IMR-90 (cell line): ENCODE results near the gene TMEM63B. TPM values are rescaled to one million over a fixed set of nuclear protein-coding genes. Genes with fewer than 3 reads are reported as not detected.
A peak's percentile ranks its signal among the peaks of the same experiment; 100 is the strongest.

Experiments
- ATAC-seq: fragments of 200-7000 bp; cut with Tn5 transposase; 2 replicates; pipeline ENCODE4 v1.9.1; 2020; ENCODE audit warnings: low read depth, mild to moderate bottlenecking, moderate library complexity
- BruUV-seq: library from RNA; stranded (reverse); fragments of 400-500 nt; replicated peaks from 2 replicates; lab custom pipeline; 2021; lab: Mats Ljungman, UMichigan
- CTCF ChIA-PET: fragments of 300-600 bp; formaldehyde crosslinking; extraction: SDS; loops from one replicate; lab custom pipeline; 2021; ENCODE audit warnings: antibody characterized with exemption; lab: Yijun Ruan, JAX
- POLR2A ChIA-PET: fragments of 300-600 bp; sonication (Branson Sonifier 250); formaldehyde crosslinking; loops from one replicate; lab custom pipeline; 2022; ENCODE audit warnings: antibody characterized with exemption; ENCODE audit not compliant: unreplicated experiment; lab: Charles Lee
- DNase-seq: peaks from one replicate; pipeline ENCODE4 v3.0.0; 2013
- H2AFZ ChIP-seq: replicated peaks from 2 replicates; pipeline ENCODE3; 2013; ENCODE audit warnings: low read length, mild to moderate bottlenecking; ENCODE audit not compliant: poor library complexity
- H2AK5ac ChIP-seq: 2 replicates; pipeline ENCODE4 v1.6.1; 2013; ENCODE audit warnings: low read depth, low read length, inconsistent platforms
- H2AK9ac ChIP-seq: replicated peaks from 2 replicates; pipeline ENCODE3; 2013; ENCODE audit warnings: mild to moderate bottlenecking, low read depth, low read length, moderate library complexity; ENCODE audit not compliant: poor library complexity
- H2BK120ac ChIP-seq: 2 replicates; pipeline ENCODE4 v1.6.1; 2013; ENCODE audit warnings: low read depth, low read length, inconsistent platforms
- H2BK15ac ChIP-seq: 3 replicates; pipeline ENCODE4 v1.6.1; 2013; ENCODE audit warnings: low read depth, low read length, inconsistent platforms
- H2BK20ac ChIP-seq: 2 replicates; pipeline ENCODE4 v1.6.1; 2013; ENCODE audit warnings: low read depth, mild to moderate bottlenecking, inconsistent platforms, low read length, moderate library complexity
- H2BK5ac ChIP-seq: 2 replicates; pipeline ENCODE4 v1.6.1; 2013; ENCODE audit warnings: mild to moderate bottlenecking, low read depth, low read length, inconsistent platforms; ENCODE audit not compliant: poor library complexity, severe bottlenecking
- H3K14ac ChIP-seq: replicated peaks from 2 replicates; pipeline ENCODE4 v1.6.1; 2013; ENCODE audit warnings: low read depth, low read length, inconsistent platforms
- H3K18ac ChIP-seq: 2 replicates; pipeline ENCODE4 v1.6.1; 2013; ENCODE audit warnings: low read depth, low read length, control low read depth
- H3K23ac ChIP-seq: 2 replicates; pipeline ENCODE4 v1.6.1; 2013; ENCODE audit warnings: low read depth, low read length, inconsistent platforms
- H3K27ac ChIP-seq: 2 replicates; pipeline ENCODE4 v1.5.1; 2013; ENCODE audit warnings: mild to moderate bottlenecking, control low read depth, low read length; ENCODE audit not compliant: insufficient read depth
- H3K27me3 ChIP-seq: 2 replicates; pipeline ENCODE4 v1.6.1; 2013; ENCODE audit warnings: low read length; ENCODE audit not compliant: control insufficient read depth, insufficient read depth
- H3K36me3 ChIP-seq: 2 replicates; pipeline ENCODE4 v1.6.1; 2013; ENCODE audit warnings: low read length, mixed read lengths; ENCODE audit not compliant: control insufficient read depth, insufficient read depth
- H3K4ac ChIP-seq: 2 replicates; pipeline ENCODE4 v1.6.1; 2013; ENCODE audit warnings: low read depth, low read length, inconsistent platforms
- H3K4me1 ChIP-seq: 2 replicates; pipeline ENCODE4 v1.6.1; 2013; ENCODE audit warnings: low read length, mixed read lengths; ENCODE audit not compliant: control insufficient read depth, insufficient read depth
- H3K4me2 ChIP-seq: 2 replicates; pipeline ENCODE4 v1.6.1; 2013; ENCODE audit warnings: low read depth, mild to moderate bottlenecking, control low read depth, low read length, moderate library complexity
- H3K4me3 ChIP-seq: 2 replicates; pipeline ENCODE4 v1.5.1; 2013; ENCODE audit warnings: low read depth, mild to moderate bottlenecking, control low read depth, low read length, moderate library complexity; ENCODE audit not compliant: insufficient read depth
- H3K56ac ChIP-seq: 2 replicates; pipeline ENCODE4 v1.6.1; 2013; ENCODE audit warnings: low read length, inconsistent platforms; ENCODE audit not compliant: insufficient read depth; ENCODE audit errors: extremely low read depth
- H3K79me1 ChIP-seq, 2 experiments: 2 replicates each; pipeline ENCODE4 v1.6.1; 2013; ENCODE audit warnings: low read length in 2 of 2, inconsistent platforms in 1 of 2, low read depth in 1 of 2
- H3K9ac ChIP-seq: 2 replicates; pipeline ENCODE4 v1.6.1; 2013; ENCODE audit warnings: low read depth, low read length, control low read depth
- H3K9me1 ChIP-seq: 2 replicates; pipeline ENCODE4 v1.6.1; 2013; ENCODE audit warnings: low read length, inconsistent platforms; ENCODE audit not compliant: insufficient read depth
- H3K9me3 ChIP-seq: 2 replicates; pipeline ENCODE4 v1.6.1; 2013; ENCODE audit warnings: low read length; ENCODE audit not compliant: control insufficient read depth, insufficient read depth
- H4K20me1 ChIP-seq: 2 replicates; pipeline ENCODE4 v1.6.1; 2013; ENCODE audit warnings: low read length, inconsistent platforms; ENCODE audit not compliant: insufficient read depth
- H4K5ac ChIP-seq: 2 replicates; pipeline ENCODE4 v1.6.1; 2013; ENCODE audit warnings: mild to moderate bottlenecking, low read depth, low read length, control low read depth
- H4K8ac ChIP-seq, 2 experiments: 2 replicates each; pipeline ENCODE4 v1.6.1; 2013; ENCODE audit warnings: low read depth in 2 of 2, low read length in 2 of 2, control low read depth in 1 of 2, inconsistent platforms in 1 of 2
- H4K91ac ChIP-seq: 2 replicates; pipeline ENCODE4 v1.6.1; 2013; ENCODE audit warnings: low read depth, low read length, inconsistent platforms; ENCODE audit not compliant: insufficient read depth
- BHLHE40 ChIP-seq: fragments of 150-350 bp; IDR thresholded peaks from 2 replicates; pipeline ENCODE4 v1.6.1; 2016; ENCODE audit warnings: mild to moderate bottlenecking, low read depth, low read length
- CEBPB ChIP-seq: IDR thresholded peaks from 2 replicates; pipeline ENCODE4 v1.6.1; 2012; ENCODE audit warnings: low read depth, low read length, improper control_type of control experiment
- CHD1 ChIP-seq: IDR thresholded peaks from 2 replicates; pipeline ENCODE4 v1.6.1; 2012; ENCODE audit warnings: low read depth, low read length, improper control_type of control experiment
- FOS ChIP-seq: fragments of 150-350 bp; IDR thresholded peaks from 2 replicates; pipeline ENCODE4 v1.6.1; 2016; ENCODE audit warnings: low read depth, low read length
- MAFK ChIP-seq: IDR thresholded peaks from 2 replicates; pipeline ENCODE4 v1.6.1; 2012; ENCODE audit warnings: low read depth, low read length, improper control_type of control experiment
- MAZ ChIP-seq: IDR thresholded peaks from 2 replicates; pipeline ENCODE4 v1.6.1; 2012; ENCODE audit warnings: low read depth, mild to moderate bottlenecking, low read length, improper control_type of control experiment, moderate library complexity, borderline replicate concordance
- MXI1 ChIP-seq: IDR thresholded peaks from 2 replicates; pipeline ENCODE4 v1.6.1; 2012; ENCODE audit warnings: low read depth, mild to moderate bottlenecking, low read length, moderate library complexity, borderline replicate concordance
- NFE2L2 ChIP-seq: fragments of 150-350 bp; IDR thresholded peaks from 2 replicates; pipeline ENCODE4 v1.6.1; 2016; ENCODE audit warnings: low read depth, mild to moderate bottlenecking, low read length
- POLR2A ChIP-seq: IDR thresholded peaks from 2 replicates; pipeline ENCODE4 v1.6.1; 2012; ENCODE audit warnings: mild to moderate bottlenecking, low read depth, low read length
- RAD21 ChIP-seq: IDR thresholded peaks from 2 replicates; pipeline ENCODE4 v1.6.1; 2012; ENCODE audit warnings: low read length, improper control_type of control experiment
- RCOR1 ChIP-seq: IDR thresholded peaks from 2 replicates; pipeline ENCODE4 v1.6.1; 2012; ENCODE audit warnings: mild to moderate bottlenecking, low read length, improper control_type of control experiment; ENCODE audit not compliant: insufficient replicate concordance
- RFX5 ChIP-seq: IDR thresholded peaks from 2 replicates; pipeline ENCODE4 v1.8.0; 2012; ENCODE audit warnings: low read depth, mild to moderate bottlenecking, low read length, moderate library complexity
- SMC3 ChIP-seq: fragments of 150-350 bp; IDR thresholded peaks from 2 replicates; pipeline ENCODE4 v1.6.1; 2016; ENCODE audit warnings: low read depth, mild to moderate bottlenecking, antibody characterized with exemption, low read length, moderate library complexity
- WGBS, 2 experiments: methylation state at CpG; one replicate each; pipeline versions ENCODE4 v1.1.5 to v1.1.7; 2013; ENCODE audit warnings: missing lambda C conversion rate in 2 of 2; ENCODE audit not compliant: insufficient read length in 1 of 2; ENCODE audit errors: extremely low coverage in 2 of 2; 5-methylcytosine and 5-hydroxymethylcytosine counted together
- dilution Hi-C: fragments of 300-500 bp; cut with HindIII; formaldehyde crosslinking; loops from one replicate; pipeline ENCODE4 v1.14.3; 2018; ENCODE audit warnings: low sequenced_read_pairs; ENCODE audit not compliant: unreplicated experiment
- in situ Hi-C: fragments of 300-500 bp; cut with MboI; formaldehyde crosslinking; loops from 3 replicates; pipeline ENCODE4 v1.14.3; 2019; ENCODE audit warnings: low sequenced_read_pairs, inconsistent platforms, mixed read lengths
- intact Hi-C: fragments of 100-400 bp; cut with micrococcal nuclease; formaldehyde crosslinking; loops from 2 replicates; pipeline ENCODE4 v1.10.0; 2022
- polyA plus RNA-seq, 3 experiments: library from polyadenylated mRNA; depleted of rRNA; stranded (reverse); fragments of >200 nt; gene quantifications; 2 replicates each; pipeline ENCODE4 v1.2.3, GENCODE V29; 2012; ENCODE audit warnings: low replicate concordance in 1 of 3
- total RNA-seq: library from RNA; depleted of rRNA; stranded (reverse); fragments of >200 nt; gene quantifications from 2 replicates; pipeline ENCODE4 v1.2.3, GENCODE V29; 2012
- TF ChIP-seq, protein P1 (sequence below): fragments of 150-350 bp; IDR thresholded peaks from 2 replicates; pipeline ENCODE4 v1.6.1; 2016; ENCODE audit warnings: low read depth, mild to moderate bottlenecking, low read length, moderate library complexity, borderline replicate concordance
- TF ChIP-seq, protein P2 (sequence below): conservative IDR thresholded peaks from 2 replicates; pipeline ENCODE4 v1.5.1; 2012; ENCODE audit warnings: mild to moderate bottlenecking, low read depth, low read length, improper control_type of control experiment

Gene TMEM63B
- total and polyA plus RNA-seq, 2 of the 4 experiments (the other 2 are of a cell fraction) = 12.2 to 42.6 TPM

GRCh38 chr6:44120692-44121443 is 6.5 kb upstream of the TMEM63B start:
- intact Hi-C loops (no loop called here), dilution Hi-C loops (no loop called here), in situ Hi-C loops (no loop called here)
- POLR2A ChIA-PET = no interaction called here
- H3K56ac ChIP-seq = no peak overlapping the region
- 0 out of 2 replicates have a peak overlapping the region, but pooled peaks have one; percentile 17 for H3K18ac ChIP-seq
- no peak overlapping the region for H2BK15ac ChIP-seq
- no peak overlapping the region for H2BK120ac ChIP-seq
- no peaks in the 10 kb centered on the region for H3K36me3 ChIP-seq
- H2AK5ac ChIP-seq = no peak overlapping the region
- peaks cover 50 to 92% of the 10 kb centered on the region in 2 experiments for H3K79me1 ChIP-seq
- H3K9me1 ChIP-seq = peaks cover 33% of the 10 kb centered on the region
- H2AK9ac ChIP-seq = no peak overlapping the region
- no TSS peak for BruUV-seq
- peaks cover 44% of the 10 kb centered on the region for H3K4me1 ChIP-seq
- no peak overlapping the region for H3K9ac ChIP-seq
- H4K20me1 ChIP-seq = peaks cover 74% of the 10 kb centered on the region
- peak overlapping the region; percentile 51 for H3K4me2 ChIP-seq
- H2BK20ac ChIP-seq = no peak overlapping the region
- H3K4ac ChIP-seq = no peak overlapping the region
- CTCF ChIA-PET = no interaction called here
- H4K5ac ChIP-seq = peak overlapping the region; percentile 49; the same call in 1 of the 2 replicates
- no peak for ATAC-seq
- peak overlapping the region; percentile 7 for H3K14ac ChIP-seq
- no peaks in the 10 kb centered on the region for H3K9me3 ChIP-seq
- H3K4me3 ChIP-seq = no peak overlapping the region
- H2AFZ ChIP-seq = no peak overlapping the region
- no peak overlapping the region for H3K27ac ChIP-seq
- H4K91ac ChIP-seq = no peak overlapping the region
- peak overlapping the region in 1 of 2 experiments; percentile 16; a peak in 1 of 4 replicates for H4K8ac ChIP-seq
- peak overlapping the region; percentile 31; the same call in 1 of the 2 replicates for H3K23ac ChIP-seq
- no peak overlapping the region for H2BK5ac ChIP-seq
- no peaks in the 10 kb centered on the region for H3K27me3 ChIP-seq
- no peak for DNase-seq
- WGBS, 2 experiments = 0% methylated on average over 1 of the region's 4 CpGs; no CpG with 5 or more reads in 1 of the 2 experiments
- TF ChIP-seq, protein P1, sequence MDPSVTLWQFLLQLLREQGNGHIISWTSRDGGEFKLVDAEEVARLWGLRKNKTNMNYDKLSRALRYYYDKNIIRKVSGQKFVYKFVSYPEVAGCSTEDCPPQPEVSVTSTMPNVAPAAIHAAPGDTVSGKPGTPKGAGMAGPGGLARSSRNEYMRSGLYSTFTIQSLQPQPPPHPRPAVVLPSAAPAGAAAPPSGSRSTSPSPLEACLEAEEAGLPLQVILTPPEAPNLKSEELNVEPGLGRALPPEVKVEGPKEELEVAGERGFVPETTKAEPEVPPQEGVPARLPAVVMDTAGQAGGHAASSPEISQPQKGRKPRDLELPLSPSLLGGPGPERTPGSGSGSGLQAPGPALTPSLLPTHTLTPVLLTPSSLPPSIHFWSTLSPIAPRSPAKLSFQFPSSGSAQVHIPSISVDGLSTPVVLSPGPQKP = no peak
- TF ChIP-seq POLR2A (no peak), NFE2L2 (no peak), MAZ (no peak), CEBPB (no peak), MXI1 (no peak), RFX5 (no peak), BHLHE40 (no peak), CHD1 (no peak), MAFK (no peak), RCOR1 (no peak), SMC3 (no peak), FOS (no peak), RAD21 (no peak)
- TF ChIP-seq, protein P2, sequence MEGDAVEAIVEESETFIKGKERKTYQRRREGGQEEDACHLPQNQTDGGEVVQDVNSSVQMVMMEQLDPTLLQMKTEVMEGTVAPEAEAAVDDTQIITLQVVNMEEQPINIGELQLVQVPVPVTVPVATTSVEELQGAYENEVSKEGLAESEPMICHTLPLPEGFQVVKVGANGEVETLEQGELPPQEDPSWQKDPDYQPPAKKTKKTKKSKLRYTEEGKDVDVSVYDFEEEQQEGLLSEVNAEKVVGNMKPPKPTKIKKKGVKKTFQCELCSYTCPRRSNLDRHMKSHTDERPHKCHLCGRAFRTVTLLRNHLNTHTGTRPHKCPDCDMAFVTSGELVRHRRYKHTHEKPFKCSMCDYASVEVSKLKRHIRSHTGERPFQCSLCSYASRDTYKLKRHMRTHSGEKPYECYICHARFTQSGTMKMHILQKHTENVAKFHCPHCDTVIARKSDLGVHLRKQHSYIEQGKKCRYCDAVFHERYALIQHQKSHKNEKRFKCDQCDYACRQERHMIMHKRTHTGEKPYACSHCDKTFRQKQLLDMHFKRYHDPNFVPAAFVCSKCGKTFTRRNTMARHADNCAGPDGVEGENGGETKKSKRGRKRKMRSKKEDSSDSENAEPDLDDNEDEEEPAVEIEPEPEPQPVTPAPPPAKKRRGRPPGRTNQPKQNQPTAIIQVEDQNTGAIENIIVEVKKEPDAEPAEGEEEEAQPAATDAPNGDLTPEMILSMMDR = no peak
